ENCODE data around the gene CREB5.
"Not testable (repeated sequence)": the region's sequence is repeated elsewhere in the genome, so short reads cannot be mapped to it uniquely, and the experiment has no call there.

The CREB5 gene

DNA sequence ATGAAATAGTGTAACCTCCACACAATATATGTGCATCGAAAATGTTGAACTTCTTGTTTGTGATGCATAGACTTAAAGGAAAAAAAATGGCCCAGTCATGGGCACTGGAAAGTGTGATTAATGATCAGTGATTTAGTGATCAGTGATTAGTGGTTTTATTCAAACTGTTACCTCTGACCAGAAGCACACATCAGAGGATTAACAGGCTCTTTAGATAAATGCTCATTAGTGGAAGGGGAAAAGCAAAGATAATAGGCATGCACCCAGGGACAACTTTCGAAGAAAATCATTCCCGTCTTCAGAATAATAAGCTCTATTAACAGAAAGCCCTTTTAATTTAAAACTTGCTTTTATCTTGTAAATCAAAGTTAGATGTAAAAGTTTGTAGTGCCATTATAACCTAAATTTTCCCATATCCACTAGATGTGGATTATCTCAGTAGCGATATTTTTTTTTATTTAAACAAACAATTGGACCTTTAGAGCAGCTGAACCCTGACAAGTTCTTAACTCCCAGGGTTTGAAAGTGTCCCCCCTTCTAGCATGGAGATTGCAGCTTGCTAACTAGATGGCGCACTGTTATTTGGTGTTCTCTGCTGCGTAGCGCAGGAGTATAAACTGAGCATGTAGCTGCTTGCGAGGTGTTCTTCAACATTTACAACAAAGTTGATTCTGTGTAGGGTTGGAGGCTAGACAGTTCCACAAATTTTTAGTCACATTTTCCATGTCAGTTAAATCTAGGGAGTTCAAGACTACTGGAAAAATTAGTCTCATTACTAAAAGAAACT, at the start of gene CREB5:
TSS of gene CREB5 (plus strand) at position 643 of the 787 bp plus-strand sequence. CDS start 397 bp downstream, outside the sequence.
- no peak for DNase-seq (ENCODE audit: low read depth in 3 of 3, low spot score in 1 of 3)

GRCh38 chr7:28362812-28363211, 49.5 kb upstream of the CREB5 start:
- no peak for DNase-seq (ENCODE audit: low read depth in 3 of 3, low spot score in 1 of 3)

DNA sequence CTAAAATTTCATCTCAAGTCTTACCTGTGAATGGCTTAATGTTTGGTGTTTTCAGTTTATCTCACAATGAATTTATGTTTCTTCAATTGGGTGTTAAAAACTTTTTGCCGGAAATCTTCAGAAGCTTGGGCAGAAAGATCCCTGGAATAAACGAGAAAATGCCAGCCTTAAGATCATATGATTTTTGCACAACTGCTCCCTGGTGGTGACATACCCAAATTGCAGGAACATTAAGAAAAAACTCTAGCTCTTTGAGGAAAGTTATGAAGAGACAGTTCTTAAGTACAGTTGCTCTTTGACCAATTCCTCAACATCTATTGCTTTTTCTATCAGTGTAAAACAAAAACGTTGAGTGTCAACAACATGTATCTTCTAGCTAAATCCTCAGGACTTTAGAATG, 48.2 kb upstream of the CREB5 start:
- no peak for DNase-seq (ENCODE audit: low read depth in 3 of 3, low spot score in 1 of 3)

DNA sequence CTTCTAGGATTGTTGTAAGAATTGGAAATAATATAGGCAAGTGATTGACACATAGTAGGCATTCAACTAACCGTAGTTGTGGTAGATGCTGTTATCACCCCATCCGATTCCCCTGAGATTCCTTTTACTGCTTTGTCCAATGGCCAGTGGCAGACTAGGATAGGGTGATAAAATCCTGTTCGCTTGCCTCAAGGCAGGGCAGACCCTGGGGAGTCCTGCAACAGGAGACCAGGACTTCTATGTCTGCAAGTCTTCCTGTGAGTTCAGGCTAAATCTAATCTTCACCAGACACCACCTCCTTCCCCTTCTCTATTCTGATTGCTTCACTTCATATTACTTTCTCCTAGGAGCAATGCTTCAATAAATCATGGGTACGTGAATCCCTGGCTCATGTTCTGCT, 42.8 kb upstream of the CREB5 start:
- DNase-seq (ENCODE audit: low read depth in 3 of 3, low spot score in 1 of 3): no peak

DNA sequence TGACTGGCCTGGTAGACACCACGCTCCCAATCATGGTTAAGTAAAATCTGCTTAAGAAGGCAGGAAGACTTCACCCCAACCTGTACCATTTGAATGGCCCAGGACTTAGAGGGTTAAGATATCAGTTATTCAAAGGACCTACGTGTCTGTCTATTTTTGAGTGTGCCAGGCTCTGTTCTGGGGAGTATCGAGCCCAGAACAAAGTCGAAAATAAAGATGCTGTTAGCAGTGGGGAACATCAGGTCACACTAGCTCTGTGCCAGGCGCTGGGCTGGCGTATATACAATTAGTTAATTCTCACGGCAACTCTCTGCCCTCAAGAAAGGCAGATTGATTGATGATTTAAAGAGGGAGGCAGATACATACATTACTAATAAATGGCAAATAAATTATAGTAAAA, 40.5 kb upstream of the CREB5 start:
- no peak for DNase-seq (ENCODE audit: low read depth in 3 of 3, low spot score in 1 of 3)

DNA sequence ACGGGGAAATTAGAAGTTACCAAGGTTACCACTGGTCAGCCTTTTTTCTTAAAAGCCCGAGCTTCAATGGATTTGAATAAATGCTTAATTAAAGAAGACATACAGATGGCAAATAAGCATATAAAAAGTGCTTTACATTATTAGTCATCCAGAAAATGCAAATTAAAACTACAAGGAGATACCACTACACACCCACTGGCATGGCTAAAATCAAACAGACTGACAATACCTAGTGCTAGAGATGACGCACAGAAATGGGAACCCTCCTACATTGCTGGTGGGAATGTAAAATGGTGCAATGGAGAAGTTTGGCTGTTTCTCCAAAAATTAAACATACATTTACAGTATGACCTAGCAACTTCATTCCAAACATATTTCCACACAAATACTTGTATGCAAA, 38.3 kb upstream of the CREB5 start:
- no peak for DNase-seq (ENCODE audit: low read depth in 3 of 3, low spot score in 1 of 3)

- no peak for DNase-seq (ENCODE audit: low read depth in 3 of 3, low spot score in 1 of 3)
Observed at GRCh38 chr7:28375729-28376128, 36.6 kb upstream of the CREB5 start.

GRCh38 chr7:28376634-28377033, 35.7 kb upstream of the CREB5 start:
- DNase-seq (ENCODE audit: low read depth in 3 of 3, low spot score in 1 of 3): no peak

DNA sequence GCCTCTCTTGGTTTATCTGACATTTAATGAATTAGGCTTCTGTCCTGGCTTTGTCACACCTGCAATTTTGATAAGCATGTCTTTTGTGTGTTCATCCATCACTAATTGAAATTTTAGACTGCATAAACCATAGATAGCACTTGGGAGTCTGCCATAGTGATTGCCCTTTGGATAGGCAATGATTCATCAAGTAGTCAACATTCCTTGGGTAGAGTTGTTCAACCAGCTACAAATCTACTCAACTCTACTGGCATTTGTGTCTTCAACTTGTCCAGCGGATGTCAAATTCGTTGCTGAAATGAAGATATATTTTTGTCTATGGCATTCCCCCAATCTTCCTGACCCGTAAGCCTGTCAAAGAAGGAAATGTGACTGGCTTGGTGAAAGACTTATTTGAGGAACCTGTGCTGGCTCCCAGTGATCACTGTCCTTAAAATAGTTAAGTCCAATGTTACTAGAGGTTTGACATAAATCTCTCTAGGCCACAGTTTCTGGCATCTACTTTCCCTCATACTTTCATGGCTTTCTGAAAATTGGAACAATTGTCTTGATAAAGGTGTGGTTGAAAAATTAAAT, 33.7 kb upstream of the CREB5 start:
- no peak for DNase-seq (ENCODE audit: low read depth in 3 of 3, low spot score in 1 of 3)

DNA sequence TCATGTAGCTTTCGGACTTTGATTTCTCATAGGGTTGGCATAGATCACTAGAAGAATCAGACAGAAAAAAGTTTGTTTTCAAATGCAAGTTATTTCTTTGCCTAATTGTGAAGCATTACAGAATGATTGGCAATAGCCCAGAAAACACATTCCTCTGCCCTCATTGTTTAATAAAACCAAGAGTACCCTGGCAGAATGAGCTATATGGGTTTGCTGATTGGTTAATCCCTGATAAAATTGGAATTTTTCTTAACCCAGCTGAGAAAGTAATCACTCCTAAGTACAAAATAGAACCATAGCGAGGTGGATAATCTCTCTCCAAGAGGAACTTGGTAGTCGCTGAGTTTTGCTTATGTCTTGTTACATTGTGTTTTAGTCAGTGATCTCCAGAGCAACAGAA, 30.9 kb upstream of the CREB5 start:
- DNase-seq (ENCODE audit: low read depth in 3 of 3, low spot score in 1 of 3): no peak

- DNase-seq (ENCODE audit: low read depth in 3 of 3, low spot score in 1 of 3): no peak
Observed at GRCh38 chr7:28382144-28382543, 30.2 kb upstream of the CREB5 start.

GRCh38 chr7:28383975-28384374, 28.3 kb upstream of the CREB5 start:
- no peak for DNase-seq (ENCODE audit: low read depth in 3 of 3, low spot score in 1 of 3)

GRCh38 chr7:28389504-28390395, 22.6 kb upstream of the CREB5 start:
- no peak for DNase-seq (ENCODE audit: low read depth in 3 of 3, low spot score in 1 of 3)

GRCh38 chr7:28390426-28390825, 21.9 kb upstream of the CREB5 start:
- DNase-seq (ENCODE audit: low read depth in 3 of 3, low spot score in 1 of 3): no peak

DNA sequence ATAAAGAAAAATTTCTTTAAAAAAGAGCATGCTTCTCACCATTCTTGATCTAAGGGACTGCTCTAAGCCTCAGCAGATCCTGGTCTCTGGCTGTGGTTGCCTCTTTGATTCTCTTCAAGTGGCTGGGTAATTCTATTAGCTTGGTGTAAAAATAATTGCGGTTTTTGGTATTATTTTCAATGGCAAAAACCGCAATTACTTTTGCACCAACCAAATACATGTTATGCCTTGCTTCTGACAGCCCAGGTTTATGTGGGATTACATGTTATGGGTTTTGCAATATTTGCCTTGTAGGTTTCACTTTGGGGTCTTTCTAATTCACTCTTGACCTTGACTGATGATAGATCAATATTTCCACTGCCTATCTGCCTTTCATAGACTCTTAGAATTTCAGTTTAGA, 20.0 kb upstream of the CREB5 start:
- no peak for DNase-seq (ENCODE audit: low read depth in 3 of 3, low spot score in 1 of 3)

- DNase-seq (ENCODE audit: low read depth in 3 of 3, low spot score in 1 of 3): no peak
Observed at GRCh38 chr7:28395404-28395803, 16.9 kb upstream of the CREB5 start.

GRCh38 chr7:28395831-28396230, 16.5 kb upstream of the CREB5 start:
- DNase-seq (ENCODE audit: low read depth in 3 of 3, low spot score in 1 of 3): no peak

GRCh38 chr7:28397141-28397540, 15.2 kb upstream of the CREB5 start:
- no peak for DNase-seq (ENCODE audit: low read depth in 3 of 3, low spot score in 1 of 3)

GRCh38 chr7:28400838-28401360, 11.4 kb upstream of the CREB5 start:
- no peak for DNase-seq (ENCODE audit: low read depth in 3 of 3, low spot score in 1 of 3)

DNA sequence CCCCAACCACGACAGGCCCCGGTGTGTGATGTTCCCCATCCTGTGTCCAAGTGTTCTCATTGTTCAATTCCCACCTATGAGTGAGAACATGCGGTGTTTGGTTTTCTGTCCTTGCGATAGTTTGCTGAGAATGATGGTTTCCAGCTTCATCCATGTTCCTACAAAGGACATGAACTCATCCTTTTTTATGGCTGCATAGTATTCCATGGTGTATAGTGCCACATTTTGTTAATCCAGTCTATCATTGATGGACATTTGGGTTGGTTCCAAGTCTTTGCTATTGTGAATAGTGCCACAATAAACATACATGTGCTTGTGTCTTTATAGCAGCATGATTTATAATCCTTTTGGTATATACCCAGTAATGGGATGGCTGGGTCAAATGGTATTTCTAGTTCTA, 10.8 kb upstream of the CREB5 start:
- DNase-seq (ENCODE audit: low read depth in 3 of 3, low spot score in 1 of 3): not testable (repeated sequence)

GRCh38 chr7:28405662-28406061, 6.7 kb upstream of the CREB5 start:
- DNase-seq (ENCODE audit: low read depth in 3 of 3, low spot score in 1 of 3): no peak

DNA sequence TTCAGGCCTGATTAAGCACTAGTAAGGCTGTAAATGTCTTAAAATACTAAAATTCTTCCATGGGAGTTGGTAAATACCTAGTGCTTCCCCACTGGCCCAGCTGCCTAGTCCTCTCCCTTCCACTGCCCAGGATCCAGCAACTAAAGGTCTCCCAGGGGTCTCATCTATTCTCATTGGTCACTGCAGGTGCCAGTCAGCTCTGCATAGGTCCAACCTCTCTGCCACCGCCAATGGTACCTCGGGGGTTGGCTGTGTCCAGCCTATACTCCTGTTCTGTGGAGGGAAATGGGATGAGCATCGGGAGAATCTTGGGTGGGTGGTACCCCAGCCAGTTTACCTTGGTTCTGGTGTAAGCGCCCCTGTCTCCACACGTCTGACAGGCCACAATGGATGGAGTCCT, 6.1 kb upstream of the CREB5 start:
- no peak for DNase-seq (ENCODE audit: low read depth in 3 of 3, low spot score in 1 of 3)
